HG03558 (cell line): ENCODE data around the gene CACNA1H.
"Not testable (repeated sequence)": the region's sequence is repeated elsewhere in the genome, so short reads cannot be mapped to it uniquely, and the experiment has no call there.

Source experiments
- ATAC-seq: cut with Tn5 transposase; IDR thresholded peaks from one replicate; pipeline ENCODE4 v1.9.1; 2021; ENCODE audit warnings: moderate number of reproducible peaks; ENCODE audit not compliant: unreplicated experiment; ENCODE audit errors: extremely low read depth

Gene CACNA1H

GRCh38 chr16:1221628-1222552 lies 69.0 kb downstream of the CACNA1H start:
- no peak for ATAC-seq

- ATAC-seq, result no peak
These were observed 69.8 kb downstream of the CACNA1H start for GRCh38 chr16:1222553-1223354.

GRCh38 chr16:1223355-1224214 lies 70.7 kb downstream of the CACNA1H start:
- ATAC-seq, result no peak

GRCh38 chr16:1224558-1224957 lies 71.7 kb downstream of the CACNA1H start:
- no peak for ATAC-seq

- no peak for ATAC-seq
These were observed 72.1 kb downstream of the CACNA1H start, which contains the start of gene TPSG1 for GRCh38 chr16:1225051-1225451. TPSG1 (minus strand) TSS chr16:1225268; CDS start chr16:1225252, 16 bp downstream.

- not testable (repeated sequence) for ATAC-seq
These were observed 72.9 kb downstream of the CACNA1H start for GRCh38 chr16:1225728-1226311.

GRCh38 chr16:1226692-1227091 lies 73.8 kb downstream of the CACNA1H start:
- not testable (repeated sequence) for ATAC-seq

GRCh38 chr16:1228227-1228626 lies 75.3 kb downstream of the CACNA1H start:
- not testable (repeated sequence) for ATAC-seq

GRCh38 chr16:1229476-1229875 lies 76.6 kb downstream of the CACNA1H start:
- not testable (repeated sequence) for ATAC-seq

GRCh38 chr16:1230084-1230470 lies 77.2 kb downstream of the CACNA1H start, which contains the start of gene TPSB2:
TPSB2 (minus strand) TSS chr16:1230184; CDS start chr16:1229951, 233 bp downstream.
- ATAC-seq, result not testable (repeated sequence)

- ATAC-seq, result not testable (repeated sequence)
These were observed 77.7 kb downstream of the CACNA1H start for GRCh38 chr16:1230471-1231212.

GRCh38 chr16:1231301-1231700 lies 78.4 kb downstream of the CACNA1H start:
- ATAC-seq, result not testable (repeated sequence)

- not testable (repeated sequence) for ATAC-seq
These were observed 79.3 kb downstream of the CACNA1H start for GRCh38 chr16:1232049-1232748.

GRCh38 chr16:1236659-1237058 lies 83.8 kb downstream of the CACNA1H start:
- not testable (repeated sequence) for ATAC-seq

GRCh38 chr16:1237990-1238389 lies 85.1 kb downstream of the CACNA1H start:
- ATAC-seq, result no peak

- ATAC-seq, result not testable (repeated sequence)
These were observed 86.0 kb downstream of the CACNA1H start for GRCh38 chr16:1238909-1239308.

GRCh38 chr16:1239575-1239974 lies 86.7 kb downstream of the CACNA1H start:
- not testable (repeated sequence) for ATAC-seq

- ATAC-seq, result not testable (repeated sequence)
These were observed 87.5 kb downstream of the CACNA1H start, which contains the start of gene TPSAB1 for GRCh38 chr16:1240436-1240835. TPSAB1 (plus strand) TSS chr16:1240705; CDS start chr16:1240939, 234 bp downstream.
